Right renal cortex interstitium (tissue), 3 donors: ENCODE data around the gene BCL2L12. TPM values are rescaled to one million over a fixed set of nuclear protein-coding genes. Genes with fewer than 3 reads are reported as not detected.

ENCODE experiments used
- DNase-seq, 3 donors: peaks; one replicate each; pipeline ENCODE4 v3.0.0-alpha.2; 2013; ENCODE audit warnings: low read depth in 3 of 3, low spot score in 2 of 3
- polyA plus RNA-seq, 3 donors: library from polyadenylated mRNA; unstranded; fragments of 120-200 nt; gene quantifications; one replicate each; pipeline ENCODE4 v1.2.1, GENCODE V29; 2013; ENCODE audit not compliant: insufficient read length in 3 of 3

The BCL2L12 gene
- polyA plus RNA-seq, 3 donors, result 16.4 to 21.9 (median 19.4) TPM

DNA sequence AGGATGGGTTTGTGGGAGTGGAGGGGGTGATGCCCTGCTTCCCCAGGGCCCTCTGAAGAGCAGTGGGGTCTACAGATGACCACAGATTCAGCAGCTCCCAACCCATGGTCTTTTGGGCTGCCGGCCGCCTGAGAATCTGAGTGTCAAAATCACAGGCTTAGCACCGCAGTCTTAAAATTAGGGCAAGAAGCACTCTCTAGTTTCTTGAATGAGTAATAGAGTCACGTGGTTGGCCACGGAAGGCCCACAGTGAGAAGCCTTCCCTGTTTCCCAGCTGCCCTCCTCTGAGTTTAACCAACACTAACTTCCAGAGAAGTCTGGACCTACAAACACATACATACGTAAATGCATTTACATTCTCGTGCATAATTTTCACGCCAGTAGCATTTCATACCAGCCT lies 16.5 kb downstream of the BCL2L12 start:
- no peak for DNase-seq

- DNase-seq, result no peak
Measured at GRCh38 chr19:49683814-49684250, 18.1 kb downstream of the BCL2L12 start.

- DNase-seq, result no peak
Measured at GRCh38 chr19:49684251-49684982, 18.7 kb downstream of the BCL2L12 start.

GRCh38 chr19:49684983-49685553 lies 19.3 kb downstream of the BCL2L12 start:
- DNase-seq, result no peak

GRCh38 chr19:49685845-49686332 lies 20.2 kb downstream of the BCL2L12 start:
- no peak for DNase-seq

GRCh38 chr19:49686503-49687088 lies 20.9 kb downstream of the BCL2L12 start:
- no peak for DNase-seq

- no peak for DNase-seq
Measured at GRCh38 chr19:49687150-49687549, 21.4 kb downstream of the BCL2L12 start.

DNA sequence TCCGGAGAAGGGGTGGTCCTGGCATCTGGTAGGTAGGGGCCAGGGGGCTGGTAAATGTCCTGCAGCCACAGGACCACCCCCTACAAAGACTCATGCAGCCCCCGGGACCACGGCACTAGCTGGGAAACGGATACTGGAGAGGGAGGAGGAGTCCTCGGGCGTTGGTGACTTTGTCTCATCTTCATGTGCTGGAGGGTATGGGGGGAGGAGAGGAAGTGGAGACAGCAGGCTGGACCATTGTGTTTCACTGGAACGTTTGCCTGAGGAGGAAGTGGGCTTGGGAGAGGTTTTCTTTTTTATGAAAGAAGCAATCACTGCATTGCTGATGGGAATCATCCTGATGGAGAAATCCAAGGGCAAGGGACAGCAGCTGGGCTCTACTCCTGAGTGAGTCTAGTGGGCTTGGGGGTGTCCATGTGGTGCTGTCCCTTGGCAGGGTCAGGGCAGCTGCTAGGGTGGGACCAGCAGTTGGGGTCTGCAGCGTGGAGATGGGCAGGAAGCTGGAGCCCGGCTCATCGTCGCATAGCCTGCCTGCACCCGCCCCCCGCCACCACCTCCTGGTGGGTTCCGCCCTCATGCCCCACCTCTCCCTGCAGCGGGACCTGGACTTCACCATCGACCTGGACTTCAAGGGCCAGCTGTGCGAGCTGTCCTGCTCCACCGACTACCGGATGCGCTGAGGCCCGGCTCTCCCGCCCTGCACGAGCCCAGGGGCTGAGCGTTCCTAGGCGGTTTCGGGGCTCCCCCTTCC lies 22.0 kb downstream of the BCL2L12 start:
- DNase-seq, result no peak

GRCh38 chr19:49688531-49689132 lies 22.9 kb downstream of the BCL2L12 start:
- DNase-seq, result no peak

DNA sequence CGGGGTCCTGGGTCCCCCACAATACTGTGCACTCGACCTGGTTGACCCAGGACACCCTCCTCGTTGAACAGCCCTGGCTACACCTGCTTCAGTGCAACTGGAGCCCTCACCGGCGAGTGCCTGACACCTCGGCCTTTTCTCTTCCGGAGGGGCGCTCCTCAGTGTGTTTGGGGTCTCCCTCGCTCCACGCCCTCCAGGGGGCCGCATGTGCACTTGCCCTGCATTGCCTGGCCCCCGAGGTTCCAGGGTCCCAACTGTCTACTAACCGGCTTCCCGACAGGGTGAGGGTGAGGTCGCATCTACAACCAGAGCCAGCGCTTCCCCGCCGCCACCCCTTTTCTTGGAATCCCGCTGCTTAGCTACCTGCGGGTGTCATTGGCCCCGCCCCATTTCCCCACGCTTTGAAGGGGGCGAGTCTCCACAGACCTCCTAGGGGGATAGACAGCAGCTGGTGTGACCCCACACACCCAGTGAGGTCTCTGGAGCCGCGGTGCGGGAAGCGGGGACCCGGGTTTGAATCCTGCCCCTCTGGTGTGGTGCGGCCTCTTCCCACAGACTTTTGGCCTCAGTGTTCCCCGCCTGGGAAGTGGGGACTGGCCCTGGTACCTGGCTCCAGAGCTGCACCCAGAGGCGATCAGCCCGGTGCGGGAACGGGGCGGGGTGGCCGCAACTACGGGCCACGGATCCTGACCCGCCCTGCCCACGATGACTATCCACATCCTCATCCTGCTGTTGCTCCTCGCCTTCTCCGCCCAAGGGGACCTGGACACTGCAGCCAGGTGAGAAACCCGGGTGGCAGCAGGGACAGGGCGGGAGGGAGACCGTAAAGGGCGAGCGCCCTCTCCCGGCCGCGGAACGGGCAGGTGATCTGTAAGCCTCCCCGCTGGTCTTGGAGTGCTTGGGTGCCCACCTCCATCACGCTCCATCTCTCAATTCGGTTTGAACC lies 23.7 kb downstream of the BCL2L12 start, which contains the start of gene ADM5:
Gene ADM5 (plus strand): TSS at position 462 of the 946 bp plus-strand sequence. CDS start 244 bp downstream, at position 706.
- DNase-seq, result no peak

DNA sequence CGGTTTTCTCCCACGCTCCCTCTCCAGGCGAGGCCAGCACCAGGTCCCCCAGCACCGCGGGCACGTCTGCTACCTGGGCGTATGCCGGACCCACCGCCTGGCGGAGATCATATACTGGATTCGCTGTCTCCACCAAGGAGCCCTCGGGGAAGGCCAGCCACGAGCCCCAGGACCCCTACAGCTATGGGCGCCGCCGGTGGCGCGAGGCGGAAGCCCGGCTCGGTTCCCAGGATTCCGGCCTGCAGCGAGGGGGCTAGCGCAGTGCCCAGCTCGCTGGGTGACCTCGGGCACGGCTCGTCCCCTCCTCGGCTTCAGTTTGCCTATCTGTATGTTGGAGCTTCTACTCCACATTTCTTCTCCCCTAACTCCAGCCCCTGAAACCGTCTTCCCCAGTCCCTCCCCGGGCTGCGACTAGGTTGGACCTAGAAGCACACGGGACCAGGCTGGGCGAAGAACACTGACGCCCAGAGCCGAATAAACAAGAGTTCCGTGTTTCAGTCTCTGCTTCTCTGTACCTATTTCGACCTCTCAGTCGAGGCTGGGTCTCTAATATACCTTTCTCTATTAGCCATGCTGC lies 24.4 kb downstream of the BCL2L12 start:
- no peak for DNase-seq

DNA sequence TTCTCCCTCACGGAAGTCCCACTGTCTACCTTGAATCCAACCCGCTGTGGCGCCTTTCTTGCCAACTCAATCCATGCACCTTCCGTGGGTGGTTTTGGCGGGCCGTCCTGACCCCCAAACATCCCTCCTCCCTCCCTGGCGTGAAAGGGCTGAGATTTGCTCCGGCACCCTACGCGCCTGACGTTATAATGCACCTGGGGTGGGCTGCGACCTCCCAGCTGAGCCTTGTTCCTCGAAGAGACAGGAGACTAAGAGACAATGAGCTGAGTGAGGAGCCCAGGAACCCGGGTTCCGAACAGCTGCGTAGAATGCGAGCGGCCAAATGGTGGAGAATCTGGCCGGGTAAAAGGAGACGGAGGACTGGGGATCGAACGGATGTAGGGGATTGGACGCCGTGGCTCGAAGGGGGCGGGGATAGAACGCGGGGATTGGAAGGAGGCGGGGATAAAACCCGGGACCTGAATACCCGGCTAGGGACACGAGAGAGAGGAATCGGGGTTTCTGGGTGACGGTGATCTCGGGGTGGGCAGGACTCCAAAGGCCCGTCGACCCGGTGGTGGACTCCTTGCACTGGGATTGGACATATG lies 25.0 kb downstream of the BCL2L12 start, which contains the start of gene CPT1C:
Gene CPT1C (plus strand): TSS at position 461 of the 587 bp plus-strand sequence. CDS start 1,137 bp downstream, outside the sequence.
- peak in 2 of 3 donors; percentile 44 to 61 for DNase-seq

GRCh38 chr19:49691243-49692146 lies 25.8 kb downstream of the BCL2L12 start:
- peak in 2 of 3 donors; percentile 47 to 56 for DNase-seq

DNA sequence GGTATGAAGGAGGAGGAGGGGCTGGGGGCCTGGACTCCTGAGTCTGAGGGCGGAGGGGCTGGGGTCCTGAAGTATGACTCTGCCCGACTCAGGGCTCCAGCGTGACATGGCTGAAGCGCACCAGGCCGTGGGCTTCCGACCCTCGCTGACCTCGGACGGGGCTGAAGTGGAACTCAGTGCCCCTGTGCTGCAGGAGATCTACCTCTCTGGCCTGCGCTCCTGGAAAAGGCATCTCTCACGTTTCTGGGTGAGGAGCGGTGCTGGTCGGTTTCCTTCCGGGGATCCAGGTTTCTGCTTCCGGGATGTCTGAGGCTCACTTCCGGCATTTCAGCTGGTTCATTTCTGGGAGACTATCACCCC lies 26.4 kb downstream of the BCL2L12 start:
- no peak for DNase-seq

GRCh38 chr19:49696115-49696514 lies 30.4 kb downstream of the BCL2L12 start:
- no peak for DNase-seq

GRCh38 chr19:49696865-49697264 lies 31.1 kb downstream of the BCL2L12 start:
- no peak for DNase-seq

GRCh38 chr19:49699364-49699763 lies 33.6 kb downstream of the BCL2L12 start:
- DNase-seq, result no peak

GRCh38 chr19:49700563-49700962 lies 34.8 kb downstream of the BCL2L12 start:
- DNase-seq, result no peak
